Adrenal gland (tissue), 12 donors: Measurements from ENCODE around the gene DLGAP1. TPM values are rescaled to one million over a fixed set of nuclear protein-coding genes. Genes with fewer than 3 reads are reported as not detected.

Experiments used
- DNase-seq, 7 donors: peaks; one replicate each; pipeline ENCODE4 v3.0.0-alpha.2; 2019 to 2020
- H3K27ac ChIP-seq, 5 donors: fragments of 200-600 bp; sonication (generic) in 4 of 5; 1 replicate in 3 of 5; 2 replicates in 2 of 5; pipeline versions ENCODE4 v1.5.1 to v1.8.0; 2016 to 2020; ENCODE audit warnings: mild to moderate bottlenecking in 1 of 5
- H3K27me3 ChIP-seq: fragments of 200-600 bp; 2 replicates; pipeline ENCODE4 v1.8.0; 2021
- H3K36me3 ChIP-seq, 2 donors: fragments of 200-600 bp; replicated peaks in 1 of 2; 1 replicate in 1 of 2; 2 replicates in 1 of 2; pipeline versions ENCODE4 v1.5.1 to v1.8.0; 2018 to 2022
- H3K4me1 ChIP-seq, 2 donors: fragments of 200-600 bp; replicated peaks in 1 of 2; 1 replicate in 1 of 2; 2 replicates in 1 of 2; pipeline versions ENCODE4 v1.5.1 to v1.8.0; 2018 to 2021
- H3K4me3 ChIP-seq, 4 donors: fragments of 200-600 bp; sonication (generic) in 3 of 4; one replicate each; pipeline ENCODE4 v1.5.1; 2016 to 2018
- H3K9me3 ChIP-seq, 3 donors: fragments of 200-600 bp; sonication (generic) in 1 of 3; replicated peaks in 1 of 3; 1 replicate in 2 of 3; 2 replicates in 1 of 3; pipeline versions ENCODE4 v1.5.1 to v1.8.0; 2016 to 2021
- CTCF ChIP-seq, 6 experiments: fragments of 450-650 bp in 4 of 6; fragments of 200-600 bp in 2 of 6; sonication (generic) in 1 of 6; IDR thresholded peaks; 1 replicate in 5 of 6; 2 replicates in 1 of 6; pipeline versions ENCODE4 v1.5.1 to v1.8.0; 2016 to 2021; ENCODE audit warnings: antibody characterized with exemption in 6 of 6, mild to moderate bottlenecking in 2 of 6, moderate library complexity in 1 of 6
- POLR2A ChIP-seq, 2 donors: fragments of 450-650 bp; IDR thresholded peaks; one replicate each; pipeline ENCODE4 v1.6.1; 2017; ENCODE audit warnings: antibody characterized with exemption in 2 of 2, mild to moderate bottlenecking in 2 of 2, moderate library complexity in 1 of 2
- WGBS, 4 donors: extraction: QIAGEN DNeasy Blood & Tissue Kit in 2 of 4; methylation state at CpG; one replicate each; pipeline versions ENCODE4 v1.1.5 to v1.1.7; 2013 to 2017; 5-methylcytosine and 5-hydroxymethylcytosine counted together
- intact Hi-C, 2 donors: fragments of 100-400 bp; cut with DNase I; formaldehyde crosslinking; loops; one replicate each; pipeline versions ENCODE4 v1.14.1 to v1.15.0; 2022 to 2023
- polyA plus RNA-seq, 3 donors: library from polyadenylated mRNA; stranded (reverse); fragments of 200-250 nt in 2 of 3; fragments of 350-450 nt in 1 of 3; fragmentation: Illumina TruSeq in 1 of 3; extraction: RNeasy Lipid Tissue Mini Kit (QIAGEN cat#74804) in 1 of 3; gene quantifications; one replicate each; pipeline ENCODE4 v1.2.3, GENCODE V29; 2013 to 2014
- total RNA-seq, 9 donors: library from RNA; depleted of rRNA in 4 of 9; stranded (reverse); fragments of >200 nt in 4 of 9; fragments of 120-200 nt in 1 of 9; fragmentation: NEBNext Ultra II Directional in 1 of 9; extraction: Animal tissue kit (Norgen Biotek cat#: 25700) in 1 of 9; gene quantifications; one replicate each; pipeline versions ENCODE4 v1.1.0 to v1.2.4, GENCODE V29; 2013 to 2023
- donor health status: healthy with polysubstance abuse.
- donor health status: Bipolar disorder and iron deficiency.
- donor health status: DM: yes; HTN: yes; CAD: no.
- donor health status: DM: no; HTN: no; CAD: no.
- donor health status: DM: no; HTN: no; CAD: no.
- donor health status: DM: yes; HTN: yes; CAD: no.

DLGAP1 gene
- total and polyA plus RNA-seq, 12 donors = 1.7 to 30.9 (median 12.9) TPM

DNA sequence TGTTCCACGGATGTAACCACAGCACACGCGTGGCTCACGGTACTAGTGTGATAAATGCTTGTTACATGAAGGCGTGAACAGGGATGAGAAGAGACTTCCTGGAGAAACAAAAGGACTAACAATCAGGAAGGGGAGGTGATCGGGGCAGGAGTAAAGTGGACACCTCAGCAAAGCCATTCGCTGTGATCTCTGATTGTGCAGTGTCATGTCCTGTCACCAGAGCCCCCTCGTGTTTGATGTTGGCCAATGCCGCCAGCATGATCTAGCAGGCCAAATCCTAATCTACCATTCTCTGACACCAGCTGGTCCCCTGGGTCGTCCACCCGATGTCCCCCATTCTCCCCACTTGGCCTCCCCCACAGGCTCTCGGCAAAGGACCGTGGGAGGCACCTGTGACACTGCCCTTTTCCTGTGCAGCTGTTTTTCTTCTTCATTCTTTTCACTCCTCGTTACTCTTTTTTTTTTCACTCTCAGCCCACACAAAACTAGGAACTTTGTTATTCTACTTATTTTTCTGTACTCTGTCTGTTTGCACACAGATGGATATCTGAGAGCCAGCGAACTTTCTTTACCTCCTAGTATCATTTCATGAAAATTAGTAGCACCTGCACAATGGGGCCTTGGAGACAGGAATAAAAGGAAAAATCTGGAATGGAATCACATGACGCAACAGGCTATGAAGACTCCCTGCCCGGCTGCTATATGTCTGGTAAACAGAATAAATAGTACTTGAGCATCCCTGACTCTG lies 858.3 kb downstream of the DLGAP1 start:
- peak in 1 of 2 donors; percentile 50 for TF ChIP-seq POLR2A (IDR thresholded peaks at IDR 0.05)
- TF ChIP-seq CTCF (IDR thresholded peaks at IDR 0.05) = peak in 4 of 6 experiments; percentile 4 to 22 (median 12)
- intact Hi-C loops = loop anchor here (5.0 to 10.0 kb wide), 3 partner anchors 68 to 315 kb away; partner anchors contain the start of gene TGIF1 (in 1 of the 2)
- peaks cover 45 to 51% of the 10 kb centered on the region in 2 donors for H3K4me1 ChIP-seq
- no peaks in the 10 kb centered on the region for H3K9me3 ChIP-seq
- no peaks in the 10 kb centered on the region for H3K27me3 ChIP-seq
- DNase-seq = peak; percentile 51 to 85 (median 77)
- no peaks in the 10 kb centered on the region for H3K36me3 ChIP-seq
- H3K27ac ChIP-seq = peak overlapping the region; percentile 93 to 98 (median 96)
- H3K4me3 ChIP-seq = peak overlapping the region in 1 of 4 donors; percentile 59
- 23 to 36% (median 26%) methylated on average over 17 of the region's 17 CpGs for WGBS, 4 donors

GRCh38 chr18:3596324-3596636 lies 858.8 kb downstream of the DLGAP1 start:
- Histone ChIP-seq H3K36me3 (no peaks in the 10 kb centered on the region), H3K27ac (peak overlapping the region; percentile 93 to 98 (median 96)), H3K9me3 (no peaks in the 10 kb centered on the region), H3K4me1 (peaks cover 45 to 51% of the 10 kb centered on the region in 2 donors), H3K27me3 (no peaks in the 10 kb centered on the region), H3K4me3 (peak overlapping the region in 2 of 4 donors; percentile 7 to 59)
- 18 to 37% (median 25%) methylated on average over 3 of the region's 3 CpGs for WGBS, 4 donors
- DNase-seq = no peak
- TF ChIP-seq CTCF (IDR thresholded peaks at IDR 0.05) (no peak), POLR2A (IDR thresholded peaks at IDR 0.05) (no peak)
- intact Hi-C loops = loop anchor here (5.0 to 10.0 kb wide), 3 partner anchors 69 to 314 kb away; partner anchors contain the start of gene TGIF1 (in 1 of the 2)

GRCh38 chr18:3595369-3596273 lies 859.5 kb downstream of the DLGAP1 start:
- Histone ChIP-seq H3K4me3 (peak overlapping the region in 2 of 4 donors; percentile 19 to 59), H3K36me3 (no peaks in the 10 kb centered on the region), H3K9me3 (no peaks in the 10 kb centered on the region), H3K4me1 (peaks cover 45 to 51% of the 10 kb centered on the region in 2 donors), H3K27ac (peak overlapping the region; percentile 93 to 98 (median 96)), H3K27me3 (no peaks in the 10 kb centered on the region)
- WGBS, 4 donors = 24 to 37% (median 30%) methylated on average over 7 of the region's 7 CpGs
- DNase-seq = peak; percentile 60 to 84 (median 80)
- TF ChIP-seq CTCF (IDR thresholded peaks at IDR 0.05) = no peak
- TF ChIP-seq POLR2A (IDR thresholded peaks at IDR 0.05) = peak; percentile 36 to 96
- intact Hi-C loops = loop anchor here (5.0 to 10.0 kb wide), 3 partner anchors 69 to 313 kb away; partner anchors contain the start of gene TGIF1 (in 1 of the 2)
